Adipose tissue (tissue), 3 donors: ENCODE data around the gene CSK. TPM values are rescaled to one million over a fixed set of nuclear protein-coding genes. Genes with fewer than 3 reads are reported as not detected.

Source experiments
- H3K27ac ChIP-seq: one replicate; pipeline ENCODE4 v1.5.1; 2013; ENCODE audit warnings: low read depth, low read length
- WGBS, 3 donors: extraction: QIAGEN DNeasy Blood & Tissue Kit; methylation state at CpG; one replicate each; pipeline ENCODE4 v1.1.7; 2013; 5-methylcytosine and 5-hydroxymethylcytosine counted together
- polyA plus RNA-seq, 3 donors: library from polyadenylated mRNA; stranded (reverse); fragments of 200-250 nt; gene quantifications; one replicate each; pipeline ENCODE4 v1.2.3, GENCODE V29; 2013
- donor health status: healthy with polysubstance abuse.
- donor health status: Bipolar disorder and iron deficiency.
- donor health status: healthy.

Gene CSK
- polyA plus RNA-seq, 3 donors: 13.2 to 33.6 (median 31.7) TPM

- 76 to 81% (median 81%) methylated on average over 12 of the region's 12 CpGs for WGBS, 3 donors
- no peak overlapping the region for H3K27ac ChIP-seq
Observed at GRCh38 chr15:74844319-74845207, 62.7 kb downstream of the CSK start.

- WGBS, 3 donors: 59 to 83% (median 70%) methylated on average over 5 of the region's 5 CpGs
Observed at GRCh38 chr15:74845208-74845568, 63.3 kb downstream of the CSK start.

GRCh38 chr15:74845581-74845980 is 63.7 kb downstream of the CSK start:
- WGBS, 3 donors: 71 to 83% (median 74%) methylated on average over 4 of the region's 4 CpGs
- H3K27ac ChIP-seq: no peak overlapping the region

More at GRCh38 chr15:74845208-74845568, 63.3 kb downstream of the CSK start:
- H3K27ac ChIP-seq: no peak overlapping the region

- H3K27ac ChIP-seq: no peak overlapping the region
- WGBS, 3 donors: 76 to 90% (median 87%) methylated on average over 3 of the region's 3 CpGs
Observed at GRCh38 chr15:74847432-74847831, 65.6 kb downstream of the CSK start.

DNA sequence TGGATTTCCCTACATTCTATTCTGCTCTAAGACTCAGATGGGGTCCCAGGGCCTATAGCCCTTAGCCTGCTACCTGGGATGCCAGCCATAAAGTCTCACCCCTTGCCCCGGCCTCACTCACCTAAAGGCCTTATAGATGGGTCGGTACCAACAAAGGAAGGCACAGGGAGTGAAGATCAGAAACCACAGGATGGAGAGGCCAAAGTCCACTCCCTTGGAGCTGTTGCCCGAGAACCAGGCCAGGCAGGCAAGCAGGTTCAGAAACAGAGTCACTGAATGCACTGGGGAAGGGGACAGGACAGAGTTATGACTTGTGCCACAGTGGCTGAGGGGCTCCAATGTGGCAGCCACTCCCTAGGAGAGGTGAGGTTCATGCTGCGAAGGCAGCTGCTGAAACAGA is 68.5 kb downstream of the CSK start:
- WGBS, 3 donors: 84 to 97% (median 89%) methylated on average over 4 of the region's 4 CpGs

DNA sequence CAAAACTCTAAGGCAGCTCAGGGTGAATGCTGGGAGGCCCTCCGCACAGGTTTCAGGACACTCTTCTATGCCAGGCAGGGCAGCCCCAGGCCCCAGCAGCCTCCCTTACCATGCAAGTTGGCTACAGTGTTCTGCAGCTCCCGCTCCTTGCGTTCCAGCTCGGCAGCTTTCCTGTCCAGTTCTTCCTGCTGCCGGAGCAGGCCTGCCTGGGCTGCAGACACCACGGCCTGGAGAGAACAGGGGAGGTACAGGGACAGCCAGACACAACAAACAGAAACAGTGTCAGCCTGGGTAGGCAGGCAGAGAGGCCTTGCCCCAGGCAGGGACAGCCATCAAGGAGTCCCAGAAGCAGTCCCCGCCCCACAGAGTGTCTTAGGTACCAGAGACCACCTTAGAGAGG is 70.1 kb downstream of the CSK start:
- 86 to 94% (median 93%) methylated on average over 7 of the region's 7 CpGs for WGBS, 3 donors
- no peak overlapping the region for H3K27ac ChIP-seq

More for the DNA sequence above, 68.5 kb downstream of the CSK start:
- H3K27ac ChIP-seq: no peak overlapping the region

Other genes with a start within 250 kb of the CSK start
- gene ARID3B, start 240.9 kb upstream of the CSK start, polyA plus RNA-seq: 1 to 10 TPM; 2.1 to 3.0 (median 2.6) TPM
- gene CLK3, start 166.2 kb upstream of the CSK start, polyA plus RNA-seq: 10 to 100 TPM; 30.2 to 50.6 (median 50.1) TPM
- gene EDC3, start 86.1 kb upstream of the CSK start, polyA plus RNA-seq: 10 to 100 TPM in 2 of 3 donors, 1 to 10 TPM in 1; 8.4 to 16.2 (median 13.4) TPM
- 10 to 100 TPM in 1 of 3 donors, 1 to 10 TPM in 1, under 1 TPM in 1; 0.21 to 12.7 (median 1.2) TPM for gene CYP1A1, start 56.6 kb upstream of the CSK start, polyA plus RNA-seq
- gene CYP1A2, start 33.2 kb upstream of the CSK start, polyA plus RNA-seq: under 1 TPM in 2 of 3 donors, not detected in 1; 0.07 to 0.27 TPM
- under 1 TPM in 1 of 3 donors, not detected in 2; 0.01 TPM for gene LMAN1L, start 30.8 kb downstream of the CSK start, polyA plus RNA-seq
- gene CPLX3, start 44.5 kb downstream of the CSK start, polyA plus RNA-seq: not detected
- gene ULK3, start 61.1 kb downstream of the CSK start, polyA plus RNA-seq: 10 to 100 TPM; 18.1 to 24.7 (median 22.6) TPM
- 10 to 100 TPM; 26.3 to 48.1 (median 34.8) TPM for gene SCAMP2, start 91.3 kb downstream of the CSK start, polyA plus RNA-seq
- gene MPI, start 108.0 kb downstream of the CSK start, polyA plus RNA-seq: 10 to 100 TPM; 16.9 to 24.3 (median 24.1) TPM
- 10 to 100 TPM; 20.3 to 65.4 (median 43.0) TPM for gene FAM219B, start 124.8 kb downstream of the CSK start, polyA plus RNA-seq
- 100 to 1,000 TPM; 192 to 378 (median 239) TPM for gene COX5A, start 156.0 kb downstream of the CSK start, polyA plus RNA-seq
- 1 to 10 TPM; 3.4 to 6.3 (median 5.0) TPM for gene RPP25, start 174.7 kb downstream of the CSK start, polyA plus RNA-seq
- 10 to 100 TPM in 1 of 3 donors, 1 to 10 TPM in 2; 1.5 to 49.1 (median 2.8) TPM for gene SCAMP5, start 213.5 kb downstream of the CSK start, polyA plus RNA-seq
- 10 to 100 TPM; 11.1 to 25.0 (median 19.1) TPM for gene PPCDC, start 241.5 kb downstream of the CSK start, polyA plus RNA-seq